HG02943 (cell line): Measurements from ENCODE around the gene OR2AT4.
"Not testable (repeated sequence)": the region's sequence is repeated elsewhere in the genome, so short reads cannot be mapped to it uniquely, and the experiment has no call there.

Source experiments
- ATAC-seq: cut with Tn5 transposase; IDR thresholded peaks from one replicate; pipeline ENCODE4 v1.9.1; 2021; ENCODE audit warnings: mild to moderate bottlenecking, low read depth, moderate library complexity; ENCODE audit not compliant: unreplicated experiment

Gene OR2AT4

DNA sequence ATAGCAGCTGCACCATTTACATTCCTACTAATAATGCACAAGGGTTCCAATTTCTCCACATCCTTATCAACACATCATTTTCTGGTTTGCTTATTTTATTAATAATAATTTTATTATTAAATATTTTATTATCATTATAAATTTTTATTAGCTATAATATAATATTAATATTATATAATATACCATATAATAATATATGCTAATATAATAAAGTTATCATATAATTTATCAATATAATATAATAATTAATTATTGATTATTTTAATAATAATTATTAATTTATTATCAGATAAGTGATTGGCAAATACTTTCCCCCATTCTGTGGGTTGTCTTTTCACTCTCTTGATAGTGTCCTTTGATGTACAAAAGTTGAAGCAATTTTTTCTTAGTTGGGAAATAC is 27.7 kb downstream of the OR2AT4 start:
- no peak for ATAC-seq

DNA sequence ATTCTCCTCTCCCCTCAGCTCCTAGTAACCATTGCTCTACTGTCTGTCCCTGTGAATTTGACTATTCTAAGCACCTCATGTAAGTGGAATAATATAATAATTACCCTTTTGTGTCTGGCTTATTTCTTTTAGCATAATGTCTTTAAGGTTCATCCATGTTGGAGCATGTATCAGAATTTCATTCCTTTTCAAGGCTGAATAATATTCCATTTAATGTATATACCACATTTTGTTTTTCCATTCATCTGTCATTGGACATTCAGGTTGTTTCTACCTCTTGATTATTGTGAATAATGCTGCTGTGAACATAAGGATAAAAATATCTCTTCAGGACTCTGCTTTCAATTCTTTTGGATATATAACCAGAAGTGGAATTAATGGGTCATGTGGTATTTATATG is 28.1 kb downstream of the OR2AT4 start:
- no peak for ATAC-seq

DNA sequence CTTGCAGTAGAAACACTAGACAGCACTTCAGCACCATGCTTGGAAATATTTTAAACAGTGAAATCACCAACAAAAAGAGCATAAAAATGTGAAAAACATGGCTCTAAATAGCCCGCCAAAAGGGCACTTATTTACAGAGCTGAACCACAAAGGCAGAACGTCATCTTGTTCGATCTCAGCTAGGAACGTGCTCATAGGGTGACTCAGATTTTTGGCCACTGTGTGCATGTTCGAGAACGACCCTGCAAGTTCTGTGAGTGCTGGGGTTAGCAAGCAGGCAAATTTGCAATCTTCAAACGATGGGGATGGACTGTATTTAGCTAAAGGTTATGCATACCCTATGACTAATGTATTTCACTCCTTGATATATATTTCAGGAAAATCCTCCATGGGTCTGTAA is 30.6 kb downstream of the OR2AT4 start:
- ATAC-seq: no peak

DNA sequence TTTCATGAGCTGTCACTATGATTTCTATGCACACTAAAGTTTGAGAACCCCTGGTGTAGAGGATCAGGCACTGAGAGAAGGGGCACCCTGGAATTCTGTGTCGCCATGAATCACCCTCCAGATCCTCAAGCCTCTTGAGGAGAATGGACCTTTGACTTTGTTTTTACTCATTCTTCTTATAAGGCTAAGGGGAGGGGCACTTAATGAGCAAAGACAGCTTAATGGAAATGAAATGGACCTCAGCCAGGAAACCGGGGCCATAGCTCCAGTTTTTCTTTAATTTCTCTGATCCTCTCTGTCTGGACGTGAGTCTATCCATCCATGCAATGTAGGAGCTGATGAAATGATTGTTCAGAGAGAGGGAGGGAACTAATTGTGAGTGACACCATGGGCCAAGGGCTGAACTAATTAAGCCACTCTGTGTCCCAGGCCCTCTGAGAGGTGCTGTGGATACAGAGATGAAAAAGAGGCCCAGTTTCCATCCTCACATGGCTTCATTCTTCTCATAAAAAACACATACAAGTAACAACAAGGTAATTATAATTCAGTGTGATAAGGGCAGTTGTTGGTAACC is 32.8 kb downstream of the OR2AT4 start:
- no peak for ATAC-seq

DNA sequence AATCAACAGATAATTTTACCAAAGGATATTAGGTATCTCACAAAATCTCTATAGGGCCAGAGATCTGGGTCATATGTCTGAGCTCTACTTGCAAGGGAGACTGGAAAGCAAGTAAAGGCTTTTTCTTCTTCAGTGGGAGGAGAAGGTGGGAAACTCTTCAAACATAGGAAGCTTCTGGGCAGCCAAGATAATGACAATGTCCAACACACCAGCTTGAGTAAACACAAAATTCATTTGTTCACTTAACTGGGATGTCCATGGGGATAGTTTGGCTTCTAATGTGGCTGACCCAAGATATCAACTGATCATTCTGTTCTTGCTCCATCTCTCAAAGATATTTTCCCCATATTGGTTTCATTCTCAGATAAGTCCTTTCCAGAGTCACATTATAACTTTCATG is 37.4 kb downstream of the OR2AT4 start:
- no peak for ATAC-seq

DNA sequence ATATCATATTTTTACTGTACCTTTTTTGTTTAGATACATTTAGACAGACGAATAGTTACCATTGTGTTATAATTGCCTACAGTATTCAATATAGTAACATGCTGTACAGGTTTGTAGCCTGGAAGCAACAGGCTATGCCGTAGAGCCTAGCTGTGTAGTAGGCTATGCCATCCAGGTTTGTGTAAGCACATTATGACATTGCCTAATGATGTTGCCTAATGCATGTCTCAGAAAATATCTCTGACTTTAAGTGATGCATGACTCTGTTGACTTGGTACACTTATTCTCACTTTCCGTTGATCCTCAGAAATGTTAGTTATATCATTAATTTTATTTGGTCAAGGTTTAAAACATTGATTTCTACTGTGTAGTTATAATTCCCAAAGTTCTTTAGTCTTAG is 39.9 kb downstream of the OR2AT4 start:
- no peak for ATAC-seq

DNA sequence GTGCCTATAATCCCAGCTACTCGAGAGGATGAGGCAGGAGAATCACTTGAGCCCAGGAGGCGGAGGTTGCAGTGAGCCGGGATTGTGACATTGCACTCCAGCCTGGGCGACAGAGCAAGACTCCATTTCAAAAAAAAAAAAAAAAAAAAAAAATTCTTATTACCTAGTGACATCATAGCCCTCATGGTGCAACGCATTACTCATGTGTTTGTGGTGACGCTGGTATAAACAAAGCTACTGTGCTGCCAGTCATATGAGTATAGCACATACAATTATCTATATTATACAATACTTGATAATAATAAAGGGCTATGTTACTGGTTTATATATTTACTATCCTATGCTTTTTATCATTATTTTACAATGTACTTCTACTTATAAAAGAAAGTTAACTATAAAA is 41.2 kb downstream of the OR2AT4 start:
- ATAC-seq: no peak

DNA sequence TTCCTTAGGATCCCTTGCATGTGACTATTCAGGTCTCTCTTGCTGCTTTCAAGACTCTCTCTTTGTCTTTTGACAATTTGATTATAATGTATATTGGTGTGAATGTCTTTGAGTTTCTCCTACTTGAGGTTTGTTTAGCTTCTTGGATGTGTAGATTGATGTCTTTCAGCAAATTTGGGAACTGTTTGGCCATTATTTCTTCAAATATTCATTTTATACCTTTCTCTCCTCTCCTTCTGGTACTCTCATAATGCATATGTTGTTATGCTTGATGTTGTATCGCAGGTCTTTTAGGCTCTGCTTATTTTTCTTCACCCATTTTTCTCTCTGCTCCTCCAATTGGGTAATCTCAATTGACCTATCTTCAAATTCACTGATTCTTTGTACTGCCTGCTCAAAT is 44.2 kb downstream of the OR2AT4 start:
- no peak for ATAC-seq

DNA sequence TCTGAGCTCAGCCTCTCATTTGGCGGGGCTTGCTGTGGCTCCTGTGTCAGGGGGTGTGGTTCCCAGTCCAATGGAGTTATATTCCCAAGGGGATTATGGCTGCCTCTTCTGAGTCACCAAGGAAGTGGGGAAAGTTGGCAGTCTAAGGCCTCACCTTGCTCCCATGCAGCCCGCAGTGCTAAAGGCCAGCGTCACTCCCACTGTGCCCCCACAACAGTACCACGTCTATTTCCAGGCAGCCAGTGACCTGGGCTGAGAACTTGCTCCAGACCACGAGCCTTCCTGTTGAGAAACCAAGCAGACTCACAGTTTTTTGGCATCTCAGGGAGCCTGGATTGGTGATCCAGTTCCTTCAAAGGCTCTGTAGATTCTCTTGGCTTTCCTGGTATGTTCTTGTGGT is 45.6 kb downstream of the OR2AT4 start:
- no peak for ATAC-seq

DNA sequence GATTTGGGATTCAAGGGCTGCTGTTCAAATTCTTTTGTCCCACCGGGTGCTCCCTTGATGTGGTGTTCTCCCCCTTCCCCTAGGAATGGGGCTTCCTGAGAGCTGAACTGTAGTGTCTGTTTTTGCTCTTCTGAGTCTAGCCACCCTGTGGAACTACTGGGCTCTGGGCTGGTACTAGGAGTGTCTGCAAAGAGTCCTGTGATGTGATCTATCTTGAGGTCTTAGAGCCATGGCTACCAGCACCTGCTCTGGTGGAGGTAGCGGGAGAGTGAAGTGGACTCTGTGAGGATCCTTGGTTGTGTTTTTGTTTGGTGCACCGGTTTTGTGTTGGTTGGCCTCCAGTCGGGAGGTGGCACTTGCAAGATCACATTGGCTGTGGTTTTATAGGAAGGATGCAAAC is 46.2 kb downstream of the OR2AT4 start:
- no peak for ATAC-seq

DNA sequence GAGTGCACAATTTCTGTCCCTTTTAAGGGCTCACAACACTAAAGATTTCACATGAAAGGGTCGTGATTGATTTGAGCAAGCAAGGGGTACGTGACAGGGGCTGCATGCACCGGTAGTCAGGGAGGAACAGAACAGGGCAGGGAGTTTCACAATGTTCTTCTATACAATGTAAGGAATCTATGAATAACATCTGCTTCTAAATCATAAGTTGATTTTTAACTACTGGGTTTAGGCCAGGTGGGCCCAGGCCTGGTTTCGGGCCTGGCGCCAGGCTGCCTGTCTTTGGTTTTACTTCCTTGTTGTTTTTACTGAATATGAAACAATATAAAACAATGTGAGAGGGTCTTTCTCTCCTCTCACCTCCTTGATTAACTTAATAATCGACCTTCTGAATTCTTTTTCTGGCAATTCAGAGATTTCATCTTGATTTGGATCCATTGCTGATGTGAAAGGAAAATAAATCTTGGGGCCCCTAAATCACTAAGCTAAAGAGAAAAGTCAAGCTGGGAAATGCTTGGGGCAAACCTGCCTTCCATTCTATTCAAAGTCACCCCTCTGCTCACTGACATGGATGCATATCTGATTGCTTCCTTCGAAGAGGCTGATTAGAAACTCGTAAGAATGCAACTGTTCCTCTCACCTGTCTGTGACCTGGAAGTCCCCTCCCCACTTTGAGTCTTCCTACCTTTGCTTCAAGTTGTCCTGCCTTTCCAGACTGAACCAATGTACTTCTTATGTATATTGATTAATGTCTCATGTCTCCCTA is 47.0 kb downstream of the OR2AT4 start:
- ATAC-seq: not testable (repeated sequence)

DNA sequence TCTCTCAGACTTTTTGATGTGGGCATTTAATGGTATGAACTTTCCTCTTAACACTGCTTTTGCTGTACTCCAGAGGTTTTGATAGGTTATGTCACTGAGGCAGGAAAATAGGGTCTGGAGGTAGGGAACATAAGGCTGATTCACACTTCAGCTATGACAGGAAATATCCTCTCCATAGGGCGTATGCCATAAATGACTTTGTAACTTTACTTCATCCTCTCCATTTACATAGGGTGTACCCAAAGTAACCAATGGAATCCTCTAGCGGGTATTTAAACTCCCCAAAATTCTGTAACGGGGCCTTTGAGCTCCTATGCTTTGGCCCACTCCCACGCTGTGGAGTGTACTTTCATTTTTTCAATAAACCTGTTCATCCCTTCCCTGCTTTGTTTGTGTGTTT is 49.5 kb downstream of the OR2AT4 start:
- no peak for ATAC-seq

DNA sequence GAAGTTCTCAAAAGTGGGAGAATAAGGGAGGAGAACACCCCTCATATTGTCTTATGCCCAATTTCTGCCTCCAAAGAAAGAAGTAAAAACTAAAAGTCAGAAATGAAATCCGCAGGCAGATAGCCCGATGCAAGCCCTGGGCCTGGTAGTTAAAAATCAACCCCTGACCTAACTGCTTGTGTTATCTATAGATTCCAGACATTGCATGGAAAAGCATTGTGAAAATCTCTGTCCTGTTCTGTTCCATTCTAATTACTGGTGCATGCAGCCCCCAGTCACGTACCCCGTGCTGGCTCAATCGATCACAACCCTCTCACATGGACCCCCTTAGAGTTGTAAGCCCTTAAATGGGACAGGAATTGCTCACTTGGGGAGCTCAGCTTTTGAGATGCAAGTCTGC is 50.0 kb downstream of the OR2AT4 start:
- not testable (repeated sequence) for ATAC-seq

DNA sequence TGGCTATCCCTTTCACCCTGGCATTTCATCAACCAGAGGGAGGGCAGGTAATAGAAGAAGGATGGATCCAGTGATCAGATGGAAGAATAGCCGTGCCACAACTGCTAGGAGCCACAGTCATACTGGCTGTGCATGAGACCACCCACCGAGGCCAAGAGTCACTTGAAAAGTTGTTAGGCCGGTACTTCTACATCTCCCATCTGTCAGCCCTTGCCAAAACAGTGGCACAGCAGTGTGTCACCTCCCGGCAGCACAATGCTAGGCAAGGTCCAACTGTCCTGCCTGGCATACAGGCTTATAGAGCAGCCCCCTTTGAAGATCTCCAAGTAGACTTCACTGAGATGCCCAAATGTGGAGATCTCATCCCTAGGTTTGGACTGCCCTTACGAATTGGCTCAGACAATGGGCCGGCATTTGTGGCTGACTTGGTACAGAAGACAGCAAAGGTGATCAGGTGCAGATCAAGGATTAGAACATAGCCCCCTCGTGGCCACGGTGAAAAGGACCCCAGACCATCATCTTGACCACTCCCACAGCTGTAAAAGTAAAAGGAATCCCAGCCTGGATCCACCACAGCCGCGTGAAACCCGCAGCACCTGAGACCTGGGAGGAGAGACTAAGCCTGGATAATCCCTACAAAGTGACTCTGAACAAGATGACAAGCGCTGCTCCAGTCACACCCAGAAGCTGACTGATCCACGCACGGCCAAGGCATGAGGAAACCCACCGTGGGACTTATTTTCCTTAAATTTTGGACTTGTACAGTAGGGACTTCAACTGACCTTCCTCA is 52.1 kb downstream of the OR2AT4 start:
- not testable (repeated sequence) for ATAC-seq

DNA sequence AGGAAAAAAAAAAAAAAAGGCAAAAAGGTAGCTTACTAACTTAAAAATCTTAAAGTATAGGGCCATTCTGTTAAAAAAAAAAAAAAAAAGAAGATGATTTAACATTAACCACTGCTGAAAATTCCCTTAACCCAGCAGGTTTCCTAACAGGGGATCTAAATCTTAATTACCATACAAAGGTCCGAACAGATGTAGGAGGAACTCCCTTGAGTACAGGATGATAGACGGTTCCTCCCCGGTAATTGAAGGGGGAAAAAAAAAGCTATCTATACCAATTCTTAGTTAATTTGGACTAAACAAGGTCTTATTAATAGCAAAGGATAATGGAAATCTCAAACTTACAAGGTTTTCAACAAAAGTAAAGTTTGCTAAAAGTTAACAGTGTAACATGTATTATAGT is 54.9 kb downstream of the OR2AT4 start:
- ATAC-seq: not testable (repeated sequence)

DNA sequence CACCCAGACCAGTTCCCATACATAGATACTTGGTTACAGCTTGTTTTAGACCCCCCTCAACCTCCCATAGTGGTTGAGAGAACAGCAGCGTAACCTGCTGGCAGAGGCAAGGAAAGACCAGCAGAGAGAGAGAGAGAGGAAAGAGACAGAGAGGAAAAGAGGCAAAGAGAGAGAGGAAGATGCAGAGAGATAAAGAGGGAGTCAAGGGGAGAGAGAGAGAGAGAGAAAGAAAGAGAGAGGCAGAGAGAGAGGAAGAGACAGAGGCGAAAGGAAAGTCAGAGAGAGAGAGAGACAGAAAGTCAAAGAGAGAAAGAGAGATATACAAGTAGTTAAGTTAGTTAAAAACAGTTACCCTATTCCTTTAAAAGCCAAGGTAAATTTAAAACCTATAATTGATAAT is 55.4 kb downstream of the OR2AT4 start:
- no peak for ATAC-seq

DNA sequence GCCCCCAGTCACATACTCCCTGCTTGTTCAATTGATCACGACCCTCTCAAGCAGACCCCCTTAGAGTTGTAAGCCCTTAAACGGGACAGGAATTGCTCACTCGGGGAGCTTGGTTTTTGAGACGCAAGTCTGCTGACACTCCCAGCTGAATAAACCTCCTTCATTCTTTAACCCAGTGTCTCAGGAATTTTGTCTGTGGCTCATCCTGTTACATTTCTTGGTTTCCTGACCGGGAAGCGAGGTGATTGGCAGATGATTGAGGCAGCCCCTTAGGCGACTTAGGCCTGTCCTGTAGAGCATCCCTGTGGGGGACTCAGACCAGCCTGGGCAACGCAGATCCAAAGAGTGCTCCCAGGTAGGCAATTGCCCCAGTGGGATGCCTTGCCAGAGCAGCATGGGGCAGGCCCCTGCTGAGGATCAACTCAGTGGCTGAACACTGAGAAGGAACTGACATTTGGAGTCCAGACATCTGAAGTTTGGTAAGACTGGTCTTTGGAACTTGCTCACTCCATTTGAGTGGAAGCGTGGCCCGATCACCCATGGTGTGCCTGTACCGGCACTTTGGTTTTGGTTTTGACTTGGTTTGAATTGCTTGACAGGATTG is 56.4 kb downstream of the OR2AT4 start:
- no peak for ATAC-seq

DNA sequence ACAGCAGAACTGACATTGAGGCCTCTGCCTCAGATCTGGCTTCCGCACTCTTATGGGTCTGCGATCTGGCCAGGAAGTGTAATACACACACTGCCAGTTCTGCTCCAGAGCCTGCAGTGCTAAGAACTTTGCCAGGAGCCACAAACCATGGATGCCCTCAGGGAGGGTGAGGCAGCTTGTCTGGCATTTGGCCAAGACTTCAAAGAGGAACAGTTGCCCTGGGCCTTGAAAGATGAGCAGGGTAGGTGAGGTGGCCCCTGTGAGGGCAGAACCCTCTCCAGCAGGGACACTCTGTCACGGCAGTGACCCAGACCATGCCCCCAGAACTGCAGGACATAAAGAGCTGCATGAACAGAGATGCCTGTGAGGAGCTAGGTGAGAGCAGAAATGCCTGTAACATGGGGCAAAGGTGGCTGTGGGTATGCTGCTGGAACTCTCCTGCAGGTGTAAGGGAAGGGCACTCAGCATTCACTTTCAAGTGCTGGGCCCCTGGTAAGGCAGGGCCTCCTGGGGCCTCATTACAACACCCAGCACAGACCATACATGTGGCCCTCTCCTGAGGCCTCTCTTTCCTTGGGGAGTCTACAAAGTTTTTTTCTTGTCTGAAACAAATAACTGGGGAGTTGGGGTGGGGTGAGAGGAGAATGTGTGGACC is 60.6 kb downstream of the OR2AT4 start:
- no peak for ATAC-seq

DNA sequence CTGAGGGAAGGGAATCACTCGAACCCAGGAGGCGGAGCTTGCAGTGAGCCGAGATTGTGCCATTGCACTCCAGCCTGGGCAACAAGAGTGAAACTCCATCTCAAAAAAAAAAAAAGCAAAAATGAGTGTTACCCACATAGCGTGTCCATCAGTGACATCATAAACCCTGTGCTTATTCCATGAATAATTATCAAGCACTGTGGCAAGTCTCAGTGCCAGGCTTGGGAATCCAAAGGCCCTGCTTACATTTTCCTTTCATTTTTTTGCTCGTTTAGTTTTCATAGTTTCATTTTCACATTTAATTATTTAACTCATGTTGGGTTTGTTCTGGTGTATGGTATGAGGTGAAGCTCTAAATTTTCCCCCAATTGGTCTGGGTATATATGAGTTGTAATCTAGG is 61.4 kb downstream of the OR2AT4 start:
- no peak for ATAC-seq

DNA sequence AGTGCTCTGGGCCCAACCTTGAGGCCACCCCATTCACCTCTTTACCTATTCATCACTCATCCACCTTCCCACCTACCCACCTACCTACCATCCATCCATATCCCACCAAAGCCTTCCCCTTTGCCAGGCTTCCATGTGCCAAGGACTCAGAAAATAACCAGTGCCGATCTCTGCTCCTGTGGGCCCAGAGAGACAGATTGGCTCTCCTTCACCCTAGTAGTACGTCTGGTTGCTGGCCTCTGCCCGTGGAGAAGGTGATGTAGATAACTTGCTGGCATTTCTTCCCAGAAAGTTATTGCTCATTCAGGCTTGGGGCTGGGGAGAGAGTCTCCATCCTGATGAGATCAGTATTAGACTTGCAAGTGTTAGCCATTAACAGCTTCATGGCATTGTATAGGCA is 62.8 kb downstream of the OR2AT4 start:
- ATAC-seq: no peak

DNA sequence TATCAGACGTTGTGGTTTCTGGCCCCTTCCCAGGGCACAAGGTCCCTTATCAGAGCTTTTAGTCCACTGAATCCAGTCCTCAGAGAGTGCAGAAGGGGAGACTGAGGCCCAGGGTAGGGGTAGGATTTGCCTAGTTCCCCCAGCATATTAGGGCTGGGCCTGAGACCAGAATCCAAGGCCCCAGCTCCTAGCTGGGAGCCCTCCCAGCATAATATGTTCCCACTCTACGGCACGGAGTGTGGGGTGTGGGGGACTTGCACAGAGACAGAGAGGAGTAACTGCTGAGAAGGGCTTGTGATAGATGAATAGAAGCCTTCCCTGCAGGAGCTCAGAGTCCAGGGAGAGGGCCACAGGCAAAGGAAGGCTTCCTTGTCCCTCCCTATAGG is 64.1 kb downstream of the OR2AT4 start:
- no peak for ATAC-seq
